Measurements from ENCODE around the gene RPS18.

Gene RPS18

DNA sequence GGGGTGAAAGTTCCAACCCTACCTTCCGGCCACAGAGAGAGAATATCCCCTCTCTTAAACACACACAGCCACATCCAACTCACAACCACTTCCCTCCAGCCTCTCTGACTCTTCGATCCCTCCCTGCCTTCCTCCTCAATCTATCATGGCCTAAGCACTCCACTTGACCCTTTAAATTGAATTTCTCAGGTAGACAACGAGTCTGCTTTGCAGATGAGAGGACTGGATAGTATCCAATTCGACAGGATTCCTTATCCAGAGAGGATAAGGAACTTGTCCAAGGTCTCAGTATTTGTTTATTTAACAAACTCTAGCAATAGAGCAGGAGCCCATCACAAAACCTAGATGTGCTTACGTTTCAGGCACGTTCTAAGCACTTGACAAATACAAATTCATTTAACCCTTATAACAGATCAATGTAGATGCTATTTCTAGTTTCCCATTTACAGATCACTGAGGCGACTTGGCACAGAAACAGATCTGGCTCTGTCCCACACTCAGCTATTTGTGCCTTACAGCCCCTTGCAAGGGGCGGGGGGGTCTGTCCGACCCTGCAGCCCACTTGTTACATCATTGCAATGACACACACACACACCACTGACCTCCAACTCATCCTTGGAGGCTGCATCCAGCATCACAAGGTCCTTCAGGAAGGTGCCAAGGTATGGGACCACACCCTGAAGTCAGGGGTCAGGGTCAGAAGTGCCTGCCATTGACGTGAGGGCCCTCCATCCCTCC lies 22.4 kb downstream of the RPS18 start:
- H3K27ac ChIP-seq = no peak overlapping the region

DNA sequence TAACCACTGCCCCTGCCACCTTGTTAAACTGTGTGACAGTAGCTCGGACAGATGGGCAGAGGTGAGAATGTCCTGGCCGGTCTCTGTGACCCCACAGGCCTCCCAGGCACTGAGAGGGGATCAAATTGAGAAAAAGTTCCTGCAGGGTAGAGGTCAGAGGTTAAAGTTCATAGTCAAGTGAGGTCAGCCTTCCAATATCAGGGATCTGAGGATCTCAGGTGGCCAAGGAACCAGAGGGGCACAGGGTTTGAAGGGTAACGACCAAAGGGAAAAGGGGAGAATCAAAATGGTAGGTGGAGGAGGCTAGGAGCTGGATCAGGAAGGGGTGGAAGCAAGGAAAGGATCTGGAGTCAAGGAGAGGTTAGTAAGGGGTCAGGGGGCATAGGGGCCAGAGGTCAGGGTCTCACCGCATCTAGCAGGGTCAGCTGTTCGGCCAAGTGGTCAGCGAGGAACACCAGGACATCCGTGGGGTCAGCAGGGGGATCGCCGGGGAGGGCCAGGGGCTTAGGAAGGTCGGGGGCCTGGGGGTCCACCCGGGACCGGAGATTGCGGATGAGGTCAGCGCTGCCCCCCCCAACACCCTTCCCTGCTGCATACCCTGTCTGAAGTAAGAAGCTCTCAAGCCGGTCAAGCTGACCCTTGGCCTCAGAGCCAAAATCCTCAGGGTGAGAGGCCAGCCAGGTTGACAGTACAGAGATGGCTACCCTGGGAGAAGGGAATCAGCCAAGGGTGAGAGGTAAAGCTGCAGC lies 23.9 kb downstream of the RPS18 start:
- TF ChIP-seq, protein P1, sequence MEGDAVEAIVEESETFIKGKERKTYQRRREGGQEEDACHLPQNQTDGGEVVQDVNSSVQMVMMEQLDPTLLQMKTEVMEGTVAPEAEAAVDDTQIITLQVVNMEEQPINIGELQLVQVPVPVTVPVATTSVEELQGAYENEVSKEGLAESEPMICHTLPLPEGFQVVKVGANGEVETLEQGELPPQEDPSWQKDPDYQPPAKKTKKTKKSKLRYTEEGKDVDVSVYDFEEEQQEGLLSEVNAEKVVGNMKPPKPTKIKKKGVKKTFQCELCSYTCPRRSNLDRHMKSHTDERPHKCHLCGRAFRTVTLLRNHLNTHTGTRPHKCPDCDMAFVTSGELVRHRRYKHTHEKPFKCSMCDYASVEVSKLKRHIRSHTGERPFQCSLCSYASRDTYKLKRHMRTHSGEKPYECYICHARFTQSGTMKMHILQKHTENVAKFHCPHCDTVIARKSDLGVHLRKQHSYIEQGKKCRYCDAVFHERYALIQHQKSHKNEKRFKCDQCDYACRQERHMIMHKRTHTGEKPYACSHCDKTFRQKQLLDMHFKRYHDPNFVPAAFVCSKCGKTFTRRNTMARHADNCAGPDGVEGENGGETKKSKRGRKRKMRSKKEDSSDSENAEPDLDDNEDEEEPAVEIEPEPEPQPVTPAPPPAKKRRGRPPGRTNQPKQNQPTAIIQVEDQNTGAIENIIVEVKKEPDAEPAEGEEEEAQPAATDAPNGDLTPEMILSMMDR (IDR thresholded peaks at IDR 0.05) = no peak
- H3K4me3 ChIP-seq = no peak overlapping the region
- no peak for DNase-seq (ENCODE audit: low spot score)
- H3K27ac ChIP-seq = no peak overlapping the region

More for the DNA sequence above, 22.4 kb downstream of the RPS18 start:
- no peak overlapping the region for H3K4me3 ChIP-seq
- no peak for DNase-seq (ENCODE audit: low spot score)
- TF ChIP-seq, protein P1 (IDR thresholded peaks at IDR 0.05) = no peak

DNA sequence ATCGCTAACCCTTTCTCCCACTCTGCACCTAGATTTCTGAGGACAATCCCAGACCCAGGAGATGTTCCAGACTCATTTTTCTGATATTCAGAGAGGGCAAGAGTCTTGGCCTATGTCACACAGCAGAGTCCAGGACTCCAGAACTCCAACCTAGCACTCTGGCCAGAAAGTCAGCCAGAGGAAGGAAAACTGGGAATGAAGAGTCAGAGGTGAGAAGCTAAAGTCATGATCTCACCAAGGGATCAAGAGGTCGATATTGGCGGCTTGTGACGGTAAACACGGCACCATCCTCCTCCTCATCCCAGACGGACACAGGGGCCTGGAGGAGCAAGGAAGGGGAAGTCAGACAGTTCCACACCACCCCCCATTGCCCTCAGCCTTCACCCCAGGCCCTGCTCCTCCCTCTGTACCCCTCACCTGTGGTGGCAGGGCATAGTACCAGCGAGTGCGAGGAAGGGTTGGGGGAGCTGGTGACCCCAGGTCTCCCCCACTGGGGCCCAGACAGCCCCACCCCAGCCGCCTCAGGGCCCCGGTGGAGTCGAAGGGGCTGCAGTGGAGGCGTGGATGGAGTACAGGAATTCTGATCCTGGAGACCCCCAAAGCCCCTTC lies 25.0 kb downstream of the RPS18 start:
- peak overlapping the region; percentile 92 to 97 for H3K27ac ChIP-seq
- peak overlapping the region; percentile 90 for H3K4me3 ChIP-seq
- DNase-seq (ENCODE audit: low spot score) = no peak
- TF ChIP-seq, protein P1 (IDR thresholded peaks at IDR 0.05) = no peak

- DNase-seq (ENCODE audit: low spot score) = no peak
- H3K4me3 ChIP-seq = peak overlapping the region; percentile 90
- TF ChIP-seq, protein P1 (IDR thresholded peaks at IDR 0.05) = no peak
- peak overlapping the region; percentile 92 to 97 for H3K27ac ChIP-seq
Observed at GRCh38 chr6:33297406-33297955, 25.6 kb downstream of the RPS18 start.

- DNase-seq (ENCODE audit: low spot score) = peak; percentile 91
- peak overlapping the region; percentile 90 for H3K4me3 ChIP-seq
- peak overlapping the region; percentile 92 to 97 for H3K27ac ChIP-seq
- TF ChIP-seq, protein P1 (IDR thresholded peaks at IDR 0.05) = no peak
Observed at GRCh38 chr6:33297956-33298772, 26.3 kb downstream of the RPS18 start.

GRCh38 chr6:33298773-33299236 lies 26.9 kb downstream of the RPS18 start, which contains the start of gene RGL2:
TSS of gene RGL2 (minus strand) at chr6:33298942. CDS start at chr6:33298610, 332 bp downstream.
- Histone ChIP-seq H3K27ac (peak within 1 kb of the TSS; percentile 92 to 97), H3K4me3 (peak within 1 kb of the TSS; percentile 90)
- TF ChIP-seq, protein P1 (IDR thresholded peaks at IDR 0.05) = no peak
- peak; percentile 90 for DNase-seq (ENCODE audit: low spot score)
